ENCODE data around the gene KCND1.

GRCh38 chrX:48960291-48960690 lies 11.4 kb downstream of the KCND1 start:
- no peak for TF ChIP-seq CTCF (IDR thresholded peaks at IDR 0.05; ENCODE audit: poor library complexity)
- TF ChIP-seq EZH2 (IDR thresholded peaks at IDR 0.05; ENCODE audit: borderline replicate concordance): no peak
- TF ChIP-seq EZH2phosphoT487 (IDR thresholded peaks at IDR 0.05; ENCODE audit: low read depth, severe bottlenecking, unreplicated experiment): no peak
